ENCODE results near the gene LAMC3. TPM values are rescaled to one million over a fixed set of nuclear protein-coding genes. Genes with fewer than 3 reads are reported as not detected.

Gene LAMC3
- polyA plus RNA-seq, 1 donor from 2014 or later, result 0.04 TPM

GRCh38 chr9:131065599-131065998 is 56.6 kb downstream of the LAMC3 start:
- TF ChIP-seq MXI1 (conservative IDR thresholded peaks at IDR 0.05; ENCODE audit: poor library complexity, severe bottlenecking), result no peak
- TF ChIP-seq, protein P1, sequence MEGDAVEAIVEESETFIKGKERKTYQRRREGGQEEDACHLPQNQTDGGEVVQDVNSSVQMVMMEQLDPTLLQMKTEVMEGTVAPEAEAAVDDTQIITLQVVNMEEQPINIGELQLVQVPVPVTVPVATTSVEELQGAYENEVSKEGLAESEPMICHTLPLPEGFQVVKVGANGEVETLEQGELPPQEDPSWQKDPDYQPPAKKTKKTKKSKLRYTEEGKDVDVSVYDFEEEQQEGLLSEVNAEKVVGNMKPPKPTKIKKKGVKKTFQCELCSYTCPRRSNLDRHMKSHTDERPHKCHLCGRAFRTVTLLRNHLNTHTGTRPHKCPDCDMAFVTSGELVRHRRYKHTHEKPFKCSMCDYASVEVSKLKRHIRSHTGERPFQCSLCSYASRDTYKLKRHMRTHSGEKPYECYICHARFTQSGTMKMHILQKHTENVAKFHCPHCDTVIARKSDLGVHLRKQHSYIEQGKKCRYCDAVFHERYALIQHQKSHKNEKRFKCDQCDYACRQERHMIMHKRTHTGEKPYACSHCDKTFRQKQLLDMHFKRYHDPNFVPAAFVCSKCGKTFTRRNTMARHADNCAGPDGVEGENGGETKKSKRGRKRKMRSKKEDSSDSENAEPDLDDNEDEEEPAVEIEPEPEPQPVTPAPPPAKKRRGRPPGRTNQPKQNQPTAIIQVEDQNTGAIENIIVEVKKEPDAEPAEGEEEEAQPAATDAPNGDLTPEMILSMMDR (IDR thresholded peaks at IDR 0.05; ENCODE audit: poor library complexity, severe bottlenecking), result no peak
- TF ChIP-seq, protein P2, sequence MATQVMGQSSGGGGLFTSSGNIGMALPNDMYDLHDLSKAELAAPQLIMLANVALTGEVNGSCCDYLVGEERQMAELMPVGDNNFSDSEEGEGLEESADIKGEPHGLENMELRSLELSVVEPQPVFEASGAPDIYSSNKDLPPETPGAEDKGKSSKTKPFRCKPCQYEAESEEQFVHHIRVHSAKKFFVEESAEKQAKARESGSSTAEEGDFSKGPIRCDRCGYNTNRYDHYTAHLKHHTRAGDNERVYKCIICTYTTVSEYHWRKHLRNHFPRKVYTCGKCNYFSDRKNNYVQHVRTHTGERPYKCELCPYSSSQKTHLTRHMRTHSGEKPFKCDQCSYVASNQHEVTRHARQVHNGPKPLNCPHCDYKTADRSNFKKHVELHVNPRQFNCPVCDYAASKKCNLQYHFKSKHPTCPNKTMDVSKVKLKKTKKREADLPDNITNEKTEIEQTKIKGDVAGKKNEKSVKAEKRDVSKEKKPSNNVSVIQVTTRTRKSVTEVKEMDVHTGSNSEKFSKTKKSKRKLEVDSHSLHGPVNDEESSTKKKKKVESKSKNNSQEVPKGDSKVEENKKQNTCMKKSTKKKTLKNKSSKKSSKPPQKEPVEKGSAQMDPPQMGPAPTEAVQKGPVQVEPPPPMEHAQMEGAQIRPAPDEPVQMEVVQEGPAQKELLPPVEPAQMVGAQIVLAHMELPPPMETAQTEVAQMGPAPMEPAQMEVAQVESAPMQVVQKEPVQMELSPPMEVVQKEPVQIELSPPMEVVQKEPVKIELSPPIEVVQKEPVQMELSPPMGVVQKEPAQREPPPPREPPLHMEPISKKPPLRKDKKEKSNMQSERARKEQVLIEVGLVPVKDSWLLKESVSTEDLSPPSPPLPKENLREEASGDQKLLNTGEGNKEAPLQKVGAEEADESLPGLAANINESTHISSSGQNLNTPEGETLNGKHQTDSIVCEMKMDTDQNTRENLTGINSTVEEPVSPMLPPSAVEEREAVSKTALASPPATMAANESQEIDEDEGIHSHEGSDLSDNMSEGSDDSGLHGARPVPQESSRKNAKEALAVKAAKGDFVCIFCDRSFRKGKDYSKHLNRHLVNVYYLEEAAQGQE (IDR thresholded peaks at IDR 0.05; ENCODE audit: borderline replicate concordance), result no peak
- no peak for TF ChIP-seq POLR2AphosphoS5 (IDR thresholded peaks at IDR 0.05)
- no peak for TF ChIP-seq EP300 (conservative IDR thresholded peaks at IDR 0.05; ENCODE audit: poor library complexity, severe bottlenecking)
- no peak for TF ChIP-seq SMC3 (conservative IDR thresholded peaks at IDR 0.05; ENCODE audit: poor library complexity)
- Histone ChIP-seq H3K4me2 (ENCODE audit: low read length) (no peak overlapping the region), H3K27me3 (ENCODE audit: insufficient read depth, low read depth, low read length) (no peaks in the 10 kb centered on the region), H4K20me1 (ENCODE audit: insufficient read depth) (no peaks in the 10 kb centered on the region), H3K4me3 (ENCODE audit: low read length) (no peak overlapping the region), H3K36me3 (ENCODE audit: insufficient read depth, low read length) (no peaks in the 10 kb centered on the region), H3F3A (ENCODE audit: insufficient read depth, low read length, poor library complexity, severe bottlenecking) (no peaks in the 10 kb centered on the region), H3K9ac (ENCODE audit: low read length) (no peak overlapping the region), H3K27ac (ENCODE audit: low read length) (no peak overlapping the region), H3K9me2 (ENCODE audit: insufficient read depth, low read length) (no peaks in the 10 kb centered on the region), H3K9me3 (ENCODE audit: low read length) (no peaks in the 10 kb centered on the region), H2AFZ (ENCODE audit: low read depth, low read length) (no peak overlapping the region), H3K79me2 (replicated peaks; ENCODE audit: insufficient read depth, low read length) (no peaks in the 10 kb centered on the region)

GRCh38 chr9:131067625-131068024 is 58.7 kb downstream of the LAMC3 start:
- no peaks in the 10 kb centered on the region for H3K36me3 ChIP-seq (ENCODE audit: insufficient read depth, low read length)
- H3F3A ChIP-seq (ENCODE audit: insufficient read depth, low read length, poor library complexity, severe bottlenecking), result no peaks in the 10 kb centered on the region
- H3K9me3 ChIP-seq (ENCODE audit: low read length), result no peaks in the 10 kb centered on the region
- H3K9me2 ChIP-seq (ENCODE audit: insufficient read depth, low read length), result no peaks in the 10 kb centered on the region
- no peak overlapping the region for H3K4me3 ChIP-seq (ENCODE audit: low read length)
- no peak overlapping the region for H3K9ac ChIP-seq (ENCODE audit: low read length)
- H3K27ac ChIP-seq (ENCODE audit: low read length), result no peak overlapping the region
- H2AFZ ChIP-seq (ENCODE audit: low read depth, low read length), result no peak overlapping the region
- H3K4me2 ChIP-seq (ENCODE audit: low read length), result no peak overlapping the region
- no peaks in the 10 kb centered on the region for H4K20me1 ChIP-seq (ENCODE audit: insufficient read depth)
- no peaks in the 10 kb centered on the region for H3K27me3 ChIP-seq (ENCODE audit: insufficient read depth, low read depth, low read length)
- H3K79me2 ChIP-seq (replicated peaks; ENCODE audit: insufficient read depth, low read length), result no peaks in the 10 kb centered on the region
- TF ChIP-seq MXI1 (conservative IDR thresholded peaks at IDR 0.05; ENCODE audit: poor library complexity, severe bottlenecking) (no peak), SMC3 (conservative IDR thresholded peaks at IDR 0.05; ENCODE audit: poor library complexity) (no peak), TAF1 (IDR thresholded peaks at IDR 0.05; ENCODE audit: low read depth) (no peak), POLR2AphosphoS5 (IDR thresholded peaks at IDR 0.05) (no peak), RAD21 (conservative IDR thresholded peaks at IDR 0.05) (no peak)
- TF ChIP-seq, protein P2 (IDR thresholded peaks at IDR 0.05; ENCODE audit: borderline replicate concordance), result no peak

Measured in neural cell (in vitro differentiated cells).